Measurements from ENCODE around the gene ACOXL.

ACOXL gene

DNA sequence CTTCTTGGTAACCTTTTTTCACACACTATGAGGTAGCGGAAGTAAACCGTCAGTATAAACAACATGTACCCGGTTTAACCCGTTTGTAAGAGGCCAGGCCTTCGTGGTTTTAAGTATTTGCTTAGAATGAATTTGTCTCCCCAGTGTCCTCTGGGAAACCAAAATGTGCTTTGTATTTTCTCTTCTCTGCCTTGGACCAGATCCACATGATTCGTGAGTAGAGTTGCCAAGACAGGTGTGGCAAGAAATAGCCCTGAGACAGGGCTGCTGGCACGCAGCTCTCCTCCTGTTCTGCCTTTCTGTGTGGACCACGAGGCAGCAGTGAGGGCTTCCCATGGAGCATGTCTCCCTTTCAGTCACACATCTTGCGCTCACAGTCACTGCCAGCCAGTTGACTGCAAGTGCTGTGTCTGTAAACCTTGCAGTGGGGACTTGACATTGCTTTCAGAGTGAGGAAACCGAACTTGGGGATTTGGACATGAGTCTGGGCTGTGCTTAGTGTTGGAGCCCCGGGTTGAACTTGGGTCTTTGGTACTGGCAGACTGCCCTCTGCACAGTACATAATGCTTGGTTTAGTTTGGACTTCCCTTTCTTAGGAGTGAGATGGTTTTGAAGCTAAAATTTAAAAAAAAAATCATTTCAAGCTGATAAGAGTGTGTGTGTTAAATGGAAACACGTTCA, 407.4 kb downstream of the ACOXL start:
- peak; percentile 31 for DNase-seq (ENCODE audit: low read depth, low spot score)
- no peak overlapping the region for H3K4me3 ChIP-seq (ENCODE audit: low read depth, low read length)
- in situ Hi-C loops (cut with HindIII; ENCODE audit: low sequenced_read_pairs): loop anchor here (25.0 kb wide), 1 partner anchor 548 kb away; no protein-coding TSS in a partner anchor
- TF ChIP-seq, protein P1, sequence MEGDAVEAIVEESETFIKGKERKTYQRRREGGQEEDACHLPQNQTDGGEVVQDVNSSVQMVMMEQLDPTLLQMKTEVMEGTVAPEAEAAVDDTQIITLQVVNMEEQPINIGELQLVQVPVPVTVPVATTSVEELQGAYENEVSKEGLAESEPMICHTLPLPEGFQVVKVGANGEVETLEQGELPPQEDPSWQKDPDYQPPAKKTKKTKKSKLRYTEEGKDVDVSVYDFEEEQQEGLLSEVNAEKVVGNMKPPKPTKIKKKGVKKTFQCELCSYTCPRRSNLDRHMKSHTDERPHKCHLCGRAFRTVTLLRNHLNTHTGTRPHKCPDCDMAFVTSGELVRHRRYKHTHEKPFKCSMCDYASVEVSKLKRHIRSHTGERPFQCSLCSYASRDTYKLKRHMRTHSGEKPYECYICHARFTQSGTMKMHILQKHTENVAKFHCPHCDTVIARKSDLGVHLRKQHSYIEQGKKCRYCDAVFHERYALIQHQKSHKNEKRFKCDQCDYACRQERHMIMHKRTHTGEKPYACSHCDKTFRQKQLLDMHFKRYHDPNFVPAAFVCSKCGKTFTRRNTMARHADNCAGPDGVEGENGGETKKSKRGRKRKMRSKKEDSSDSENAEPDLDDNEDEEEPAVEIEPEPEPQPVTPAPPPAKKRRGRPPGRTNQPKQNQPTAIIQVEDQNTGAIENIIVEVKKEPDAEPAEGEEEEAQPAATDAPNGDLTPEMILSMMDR (IDR thresholded peaks at IDR 0.05; ENCODE audit: low read depth, low read length): no peak

DNA sequence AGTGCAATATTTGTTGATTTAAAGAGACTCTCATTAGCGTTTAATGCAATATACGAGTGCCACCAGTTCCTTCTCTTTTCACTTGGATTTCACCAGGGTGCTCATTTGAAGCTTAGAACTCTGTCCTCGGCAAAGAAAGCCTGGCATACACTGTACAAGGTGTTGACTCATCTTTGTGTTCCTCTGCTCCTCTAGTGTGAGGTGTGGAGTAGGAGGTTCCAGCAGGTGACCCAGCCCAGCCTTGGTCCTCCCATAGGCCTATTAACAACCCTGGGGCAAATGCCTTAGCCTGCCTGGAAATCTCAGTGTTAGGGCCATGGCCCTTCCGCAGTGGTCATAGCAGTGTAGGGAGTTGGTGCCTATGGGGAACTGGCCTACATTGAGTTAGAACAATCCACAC, 408.4 kb downstream of the ACOXL start:
- TF ChIP-seq, protein P1 (IDR thresholded peaks at IDR 0.05; ENCODE audit: low read depth, low read length): no peak
- DNase-seq (ENCODE audit: low read depth, low spot score): no peak
- H3K4me3 ChIP-seq (ENCODE audit: low read depth, low read length): no peak overlapping the region
- in situ Hi-C loops (cut with HindIII; ENCODE audit: low sequenced_read_pairs): loop anchor here (25.0 kb wide), 1 partner anchor 546 kb away; no protein-coding TSS in a partner anchor

DNA sequence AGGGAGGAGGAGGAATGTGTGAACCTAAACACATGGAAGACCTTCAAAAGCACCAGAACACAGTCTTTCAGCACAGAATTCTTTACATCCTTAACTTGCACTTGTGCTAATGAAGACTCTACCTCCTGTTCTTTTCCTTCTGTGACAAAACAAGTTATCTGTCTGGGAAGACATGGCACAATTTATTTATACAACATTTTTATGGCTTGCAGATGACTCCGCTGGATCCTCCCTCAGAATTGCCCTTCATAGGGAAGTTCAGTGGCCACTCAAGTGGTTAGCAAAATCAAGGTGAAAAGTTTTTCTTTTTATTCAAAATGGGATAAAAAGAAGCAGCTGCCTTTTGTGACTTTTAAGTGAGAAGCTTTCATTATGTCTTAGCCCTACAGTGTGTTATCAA, 409.7 kb downstream of the ACOXL start:
- no peak overlapping the region for H3K4me3 ChIP-seq (ENCODE audit: low read depth, low read length)
- in situ Hi-C loops (cut with HindIII; ENCODE audit: low sequenced_read_pairs): loop anchor here (25.0 kb wide), 1 partner anchor 545 kb away; no protein-coding TSS in a partner anchor
- DNase-seq (ENCODE audit: low read depth, low spot score): no peak
- TF ChIP-seq, protein P1 (IDR thresholded peaks at IDR 0.05; ENCODE audit: low read depth, low read length): no peak

DNA sequence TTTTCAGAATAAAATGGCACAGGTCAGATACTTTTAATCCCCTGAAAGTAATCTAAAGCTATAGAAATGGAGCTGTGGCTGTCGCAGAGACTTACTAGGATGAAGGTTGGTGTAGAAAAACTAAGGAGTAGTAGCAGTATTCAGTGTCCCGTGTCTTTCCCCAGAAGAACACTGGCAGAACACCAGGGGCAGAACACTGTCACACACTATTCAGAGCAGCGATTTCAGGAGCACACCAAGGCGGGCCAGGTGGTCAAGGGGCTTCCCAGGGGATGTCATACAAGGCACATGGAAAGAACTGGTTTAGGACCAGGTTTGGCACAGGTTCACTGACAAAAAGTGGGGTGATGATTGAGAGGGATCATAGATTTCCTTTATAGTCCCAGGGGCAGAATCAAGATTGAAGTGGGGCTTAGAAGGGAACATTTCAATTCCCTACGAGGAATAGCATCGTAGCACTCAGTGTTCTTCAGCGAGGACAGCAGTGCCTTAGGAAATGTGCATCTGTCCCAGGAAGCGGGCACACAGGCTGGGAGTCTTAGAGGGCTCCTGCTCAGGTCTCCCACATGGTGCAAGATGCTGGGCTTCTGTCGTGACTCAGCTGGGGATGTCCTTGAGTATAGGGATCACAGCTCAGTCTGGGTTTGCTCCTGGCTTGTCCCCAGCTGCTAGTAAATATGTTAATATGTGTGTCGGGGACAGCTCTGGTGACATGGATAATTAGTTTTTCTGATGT, 410.9 kb downstream of the ACOXL start:
- TF ChIP-seq, protein P1 (IDR thresholded peaks at IDR 0.05; ENCODE audit: low read depth, low read length): no peak
- in situ Hi-C loops (cut with HindIII; ENCODE audit: low sequenced_read_pairs): loop anchor here (25.0 kb wide), 1 partner anchor 544 kb away; no protein-coding TSS in a partner anchor
- H3K4me3 ChIP-seq (ENCODE audit: low read depth, low read length): no peak overlapping the region
- no peak for DNase-seq (ENCODE audit: low read depth, low spot score)

DNA sequence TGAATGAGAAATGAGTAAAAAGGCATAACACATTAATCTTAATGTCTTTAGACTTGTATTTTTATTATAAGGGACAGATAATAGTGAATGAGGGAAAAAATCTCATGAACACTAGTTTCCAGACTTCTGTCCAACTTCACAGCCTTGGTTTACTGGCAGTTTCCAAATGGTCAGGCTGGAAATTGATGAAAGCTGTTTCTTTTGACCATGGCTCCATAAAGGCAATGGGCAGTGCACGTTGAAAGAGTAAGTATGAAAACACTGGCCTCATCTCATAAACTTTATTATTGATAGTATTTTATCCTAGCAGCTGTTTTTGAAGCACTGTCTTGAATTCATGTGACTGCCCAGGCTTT, 411.4 kb downstream of the ACOXL start:
- DNase-seq (ENCODE audit: low read depth, low spot score): no peak
- in situ Hi-C loops (cut with HindIII; ENCODE audit: low sequenced_read_pairs): loop anchor here (25.0 kb wide), 1 partner anchor 543 kb away; no protein-coding TSS in a partner anchor

DNA sequence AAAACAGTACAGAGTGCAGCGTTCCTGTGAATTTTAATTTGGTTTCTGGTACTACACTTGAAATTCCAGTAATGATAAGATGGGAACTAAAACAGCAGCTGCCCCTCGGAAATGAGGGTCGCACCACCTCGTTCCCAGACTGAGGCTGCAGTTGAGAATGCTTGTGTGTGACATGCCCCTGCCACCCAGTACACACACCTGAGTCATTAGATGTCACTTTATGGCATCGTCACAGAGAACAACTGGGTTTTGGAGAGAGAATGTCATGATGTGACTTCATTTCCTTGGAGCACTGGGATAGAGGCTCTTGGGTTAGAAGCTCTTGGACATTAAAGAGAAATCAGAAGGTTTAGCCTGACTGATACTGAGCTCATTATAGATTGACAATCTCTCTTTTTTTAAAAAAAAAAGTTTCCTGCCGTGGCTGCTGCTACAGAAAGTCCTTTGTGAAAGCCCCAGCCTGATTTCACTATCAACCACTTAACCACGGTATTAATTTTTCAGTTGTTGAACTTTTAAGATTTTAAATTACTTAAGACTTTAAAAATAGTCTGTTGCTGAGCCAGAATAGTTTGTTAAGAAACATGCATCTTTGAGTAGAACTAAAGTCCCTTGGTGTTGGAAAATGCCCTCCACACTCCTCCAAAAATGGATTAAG, 412.9 kb downstream of the ACOXL start:
- H3K4me3 ChIP-seq (ENCODE audit: low read depth, low read length): no peak overlapping the region
- in situ Hi-C loops (cut with HindIII; ENCODE audit: low sequenced_read_pairs): loop anchor here (25.0 kb wide), 1 partner anchor 542 kb away; no protein-coding TSS in a partner anchor
- TF ChIP-seq, protein P1 (IDR thresholded peaks at IDR 0.05; ENCODE audit: low read depth, low read length): no peak
- no peak for DNase-seq (ENCODE audit: low read depth, low spot score)

More for the DNA sequence above, 411.4 kb downstream of the ACOXL start:
- no peak overlapping the region for H3K4me3 ChIP-seq (ENCODE audit: low read depth, low read length)
- TF ChIP-seq, protein P1 (IDR thresholded peaks at IDR 0.05; ENCODE audit: low read depth, low read length): no peak

Measured in astrocyte of the spinal cord (primary cell).